ENCODE measurements around the gene MPND. TPM values are rescaled to one million over a fixed set of nuclear protein-coding genes. Genes with fewer than 3 reads are reported as not detected.

MPND gene
- total RNA-seq, 2 donors from 2014 or later: 6.2 to 7.3 TPM

GRCh38 chr19:4388337-4389063 lies 45.1 kb downstream of the MPND start:
- Histone ChIP-seq H3K4me3 (no peak overlapping the region), H3K9me3 (no peaks in the 10 kb centered on the region), H3K27ac (peak overlapping the region; percentile 12 to 84), H3K4me1 (peaks cover 0 to 59% of the 10 kb centered on the region in 2 donors), H3K36me3 (no peaks in the 10 kb centered on the region), H3K27me3 (no peaks in the 10 kb centered on the region)
- TF ChIP-seq CTCF (IDR thresholded peaks at IDR 0.05): no peak
- no peak for DNase-seq (ENCODE audit: low spot score)

GRCh38 chr19:4389064-4389375 lies 45.7 kb downstream of the MPND start:
- no peak for DNase-seq (ENCODE audit: low spot score)
- Histone ChIP-seq H3K9me3 (no peaks in the 10 kb centered on the region), H3K4me3 (no peak overlapping the region), H3K27me3 (no peaks in the 10 kb centered on the region), H3K4me1 (peaks cover 0 to 64% of the 10 kb centered on the region in 2 donors), H3K27ac (peak overlapping the region; percentile 12 to 84), H3K36me3 (no peaks in the 10 kb centered on the region)
- TF ChIP-seq CTCF (IDR thresholded peaks at IDR 0.05): no peak

GRCh38 chr19:4389511-4390016 lies 46.2 kb downstream of the MPND start:
- Histone ChIP-seq H3K4me1 (peaks cover 0 to 70% of the 10 kb centered on the region in 2 donors), H3K27me3 (no peaks in the 10 kb centered on the region), H3K36me3 (no peaks in the 10 kb centered on the region), H3K9me3 (no peaks in the 10 kb centered on the region), H3K4me3 (peak overlapping the region in 1 of 2 donors; percentile 5), H3K27ac (peak overlapping the region; percentile 65 to 84)
- TF ChIP-seq CTCF (IDR thresholded peaks at IDR 0.05): no peak
- DNase-seq (ENCODE audit: low spot score): no peak

DNA sequence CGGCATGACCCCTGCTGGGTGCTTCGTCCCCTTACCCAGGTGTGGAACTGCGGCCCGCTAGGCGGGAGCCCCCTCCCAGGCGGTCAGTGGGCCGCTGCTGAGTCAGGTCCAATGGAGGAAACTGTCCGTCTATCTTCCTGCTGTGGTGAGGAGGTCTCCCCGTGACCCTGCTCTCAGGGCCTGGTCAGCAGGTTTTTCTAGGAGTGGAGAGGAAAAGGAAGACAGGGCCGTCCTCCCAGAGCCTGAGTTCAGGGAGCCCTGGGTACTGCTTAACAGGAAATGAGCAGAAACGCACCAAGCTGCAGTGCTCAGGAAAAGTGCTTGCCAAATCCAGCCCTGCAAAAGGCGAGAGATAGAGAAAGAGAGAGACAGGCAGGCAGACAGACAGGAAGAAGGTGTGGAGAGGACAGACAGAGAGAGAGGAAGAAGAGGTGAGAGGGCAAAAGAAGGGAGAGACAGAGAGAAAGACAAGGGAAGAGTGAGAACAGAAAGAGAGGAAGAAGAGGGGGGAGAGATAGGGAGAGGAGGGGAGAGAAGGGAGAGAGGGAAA lies 46.7 kb downstream of the MPND start:
- Histone ChIP-seq H3K27me3 (no peaks in the 10 kb centered on the region), H3K36me3 (no peaks in the 10 kb centered on the region), H3K27ac (peak overlapping the region; percentile 65 to 84), H3K4me3 (peak overlapping the region in 1 of 2 donors; percentile 5), H3K4me1 (peaks cover 0 to 75% of the 10 kb centered on the region in 2 donors), H3K9me3 (no peaks in the 10 kb centered on the region)
- no peak for DNase-seq (ENCODE audit: low spot score)
- no peak for TF ChIP-seq CTCF (IDR thresholded peaks at IDR 0.05)

DNA sequence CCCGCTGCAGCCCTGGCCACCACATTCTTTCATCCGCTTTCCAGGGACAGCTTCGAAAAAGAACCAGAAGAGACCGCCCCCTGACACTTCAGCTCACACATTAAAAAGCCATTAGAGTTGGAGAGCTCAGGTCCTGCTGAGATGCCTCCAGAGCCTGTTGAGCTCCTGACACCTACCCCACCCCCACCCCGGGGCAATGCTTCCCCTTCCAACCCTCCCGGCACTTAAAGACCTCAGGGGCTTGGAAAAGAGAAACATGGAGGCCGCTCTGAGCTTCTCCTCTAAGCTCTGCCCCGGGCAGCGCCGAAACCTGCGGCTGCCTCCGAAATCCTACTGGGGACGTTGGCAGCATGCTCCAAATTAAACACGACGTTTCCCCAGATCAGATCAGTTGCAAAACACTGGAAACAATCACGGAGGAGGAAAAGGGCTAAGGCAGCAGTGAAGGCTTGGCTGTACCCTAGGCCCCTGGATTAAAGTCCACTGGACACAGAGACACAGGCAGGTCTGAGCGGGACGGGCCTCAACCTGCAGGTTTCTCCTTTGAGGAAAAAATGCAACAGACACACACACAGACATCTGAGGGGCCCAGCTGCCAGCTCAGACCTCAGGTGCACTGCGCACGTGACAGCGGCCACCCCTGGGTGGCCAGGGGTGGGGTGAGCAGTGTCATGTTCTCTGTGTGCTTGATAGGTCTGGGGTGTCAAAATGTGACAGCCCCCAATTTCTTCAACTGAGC lies 47.4 kb downstream of the MPND start:
- peak overlapping the region; percentile 65 to 84 for H3K27ac ChIP-seq
- no peaks in the 10 kb centered on the region for H3K27me3 ChIP-seq
- H3K4me3 ChIP-seq: peak overlapping the region in 1 of 2 donors; percentile 5
- no peak for DNase-seq (ENCODE audit: low spot score)
- no peaks in the 10 kb centered on the region for H3K9me3 ChIP-seq
- TF ChIP-seq CTCF (IDR thresholded peaks at IDR 0.05): no peak
- peaks cover 0 to 76% of the 10 kb centered on the region in 2 donors for H3K4me1 ChIP-seq
- H3K36me3 ChIP-seq: no peaks in the 10 kb centered on the region

All from right atrium auricular region (tissue), 2 donors.